ENCODE measurements around the gene OR52I2.
A peak's percentile ranks its signal among the peaks of the same experiment; 100 is the strongest.

Gene OR52I2

GRCh38 chr11:4626207-4627099 is 44.9 kb downstream of the OR52I2 start:
- ATAC-seq (replicated peaks) (no peak), DNase-seq (peak; percentile 32 to 42 (median 41))
- Mint-ChIP-seq H3K27ac (no peak overlapping the region), H3K4me1 (ENCODE audit: low read depth in 2 of 2) (no peaks in the 10 kb centered on the region), H3K4me3 (no peak overlapping the region), H3K27me3 (peaks cover 49 to 51% of the 10 kb centered on the region in 2 donors), H3K36me3 (ENCODE audit: insufficient read depth) (peaks cover 2% of the 10 kb centered on the region), H3K9me3 (peaks cover 5 to 10% of the 10 kb centered on the region in 2 donors)

GRCh38 chr11:4636136-4636535 is 54.6 kb downstream of the OR52I2 start:
- no peaks in the 10 kb centered on the region for H3K9me3 Mint-ChIP-seq
- H3K27ac Mint-ChIP-seq: no peak overlapping the region
- no peaks in the 10 kb centered on the region for H3K4me1 Mint-ChIP-seq (ENCODE audit: low read depth in 2 of 2)
- no peaks in the 10 kb centered on the region for H3K36me3 Mint-ChIP-seq (ENCODE audit: insufficient read depth)
- DNase-seq (no peak), ATAC-seq (replicated peaks) (no peak)
- no peak overlapping the region for H3K4me3 Mint-ChIP-seq
- peaks cover 13 to 18% of the 10 kb centered on the region in 2 donors for H3K27me3 Mint-ChIP-seq

- no peak within 1 kb of the TSS for H3K4me3 Mint-ChIP-seq
- DNase-seq: peak; percentile 63 to 72 (median 67)
- no peaks in the 10 kb centered on the region for H3K4me1 Mint-ChIP-seq (ENCODE audit: low read depth in 2 of 2)
- no peaks in the 10 kb centered on the region for H3K36me3 Mint-ChIP-seq (ENCODE audit: insufficient read depth)
- ATAC-seq (replicated peaks): peak; percentile 96
- H3K27ac Mint-ChIP-seq: no peak within 1 kb of the TSS
- no peaks in the 10 kb centered on the region for H3K9me3 Mint-ChIP-seq
- H3K27me3 Mint-ChIP-seq: peaks cover 11 to 23% of the 10 kb centered on the region in 2 donors
These were observed 55.6 kb downstream of the OR52I2 start, which contains the start of gene OR51D1 for GRCh38 chr11:4636962-4637661. Gene OR51D1, plus strand, starts transcription at chr11:4637477. Its CDS starts 2,314 bp downstream, at chr11:4639791.

GRCh38 chr11:4637662-4638047 is 56.1 kb downstream of the OR52I2 start:
- DNase-seq (no peak), ATAC-seq (replicated peaks) (no peak)
- Mint-ChIP-seq H3K27ac (no peak overlapping the region), H3K4me3 (no peak overlapping the region), H3K4me1 (ENCODE audit: low read depth in 2 of 2) (no peaks in the 10 kb centered on the region), H3K9me3 (no peaks in the 10 kb centered on the region), H3K36me3 (ENCODE audit: insufficient read depth) (no peaks in the 10 kb centered on the region), H3K27me3 (peaks cover 13 to 27% of the 10 kb centered on the region in 2 donors)

GRCh38 chr11:4639931-4640330 is 58.4 kb downstream of the OR52I2 start:
- no peaks in the 10 kb centered on the region for H3K36me3 Mint-ChIP-seq (ENCODE audit: insufficient read depth)
- no peak overlapping the region for H3K4me3 Mint-ChIP-seq
- H3K27ac Mint-ChIP-seq: no peak overlapping the region
- no peaks in the 10 kb centered on the region for H3K9me3 Mint-ChIP-seq
- peaks cover 30 to 45% of the 10 kb centered on the region in 2 donors for H3K27me3 Mint-ChIP-seq
- ATAC-seq (replicated peaks) (no peak), DNase-seq (no peak)
- no peaks in the 10 kb centered on the region for H3K4me1 Mint-ChIP-seq (ENCODE audit: low read depth in 2 of 2)

- no peaks in the 10 kb centered on the region for H3K9me3 Mint-ChIP-seq
- no peaks in the 10 kb centered on the region for H3K4me1 Mint-ChIP-seq (ENCODE audit: low read depth in 2 of 2)
- ATAC-seq (replicated peaks) (no peak), DNase-seq (no peak)
- peaks cover 35 to 45% of the 10 kb centered on the region in 2 donors for H3K27me3 Mint-ChIP-seq
- no peak overlapping the region for H3K4me3 Mint-ChIP-seq
- H3K36me3 Mint-ChIP-seq (ENCODE audit: insufficient read depth): no peaks in the 10 kb centered on the region
- no peak overlapping the region for H3K27ac Mint-ChIP-seq
These were observed 60.0 kb downstream of the OR52I2 start for GRCh38 chr11:4641501-4641900.

- Mint-ChIP-seq H3K27me3 (peaks cover 35 to 45% of the 10 kb centered on the region in 2 donors), H3K9me3 (no peaks in the 10 kb centered on the region), H3K4me1 (ENCODE audit: low read depth in 2 of 2) (no peaks in the 10 kb centered on the region), H3K4me3 (no peak overlapping the region), H3K36me3 (ENCODE audit: insufficient read depth) (no peaks in the 10 kb centered on the region), H3K27ac (no peak overlapping the region)
- no peak for ATAC-seq (replicated peaks)
- no peak for DNase-seq
These were observed 60.5 kb downstream of the OR52I2 start for GRCh38 chr11:4642043-4642442.

All from effector memory CD8-positive, alpha-beta T cell (primary cell).